ENCODE data around the gene BSCL2.

GRCh38 chr11:62682518-62682917, 24.7 kb downstream of the BSCL2 start:
- TF ChIP-seq, protein P1, sequence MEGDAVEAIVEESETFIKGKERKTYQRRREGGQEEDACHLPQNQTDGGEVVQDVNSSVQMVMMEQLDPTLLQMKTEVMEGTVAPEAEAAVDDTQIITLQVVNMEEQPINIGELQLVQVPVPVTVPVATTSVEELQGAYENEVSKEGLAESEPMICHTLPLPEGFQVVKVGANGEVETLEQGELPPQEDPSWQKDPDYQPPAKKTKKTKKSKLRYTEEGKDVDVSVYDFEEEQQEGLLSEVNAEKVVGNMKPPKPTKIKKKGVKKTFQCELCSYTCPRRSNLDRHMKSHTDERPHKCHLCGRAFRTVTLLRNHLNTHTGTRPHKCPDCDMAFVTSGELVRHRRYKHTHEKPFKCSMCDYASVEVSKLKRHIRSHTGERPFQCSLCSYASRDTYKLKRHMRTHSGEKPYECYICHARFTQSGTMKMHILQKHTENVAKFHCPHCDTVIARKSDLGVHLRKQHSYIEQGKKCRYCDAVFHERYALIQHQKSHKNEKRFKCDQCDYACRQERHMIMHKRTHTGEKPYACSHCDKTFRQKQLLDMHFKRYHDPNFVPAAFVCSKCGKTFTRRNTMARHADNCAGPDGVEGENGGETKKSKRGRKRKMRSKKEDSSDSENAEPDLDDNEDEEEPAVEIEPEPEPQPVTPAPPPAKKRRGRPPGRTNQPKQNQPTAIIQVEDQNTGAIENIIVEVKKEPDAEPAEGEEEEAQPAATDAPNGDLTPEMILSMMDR (IDR thresholded peaks at IDR 0.05): no peak
- TF ChIP-seq POLR2A (IDR thresholded peaks at IDR 0.05): no peak

Measured in thyroid gland (tissue), 4 donors.